HS-27A (cell line): Measurements from ENCODE around the gene GPT2.

Experiments used
- DNase-seq: peaks from one replicate; pipeline ENCODE4 v3.0.0-alpha.2; 2012; ENCODE audit warnings: low read depth, missing footprints

GPT2 gene

GRCh38 chr16:46968063-46968435, 83.9 kb downstream of the GPT2 start:
- no peak for DNase-seq

- DNase-seq, result no peak
Observed at GRCh38 chr16:46970089-46970488, 85.9 kb downstream of the GPT2 start.

- no peak for DNase-seq
Observed at GRCh38 chr16:46971271-46971670, 87.1 kb downstream of the GPT2 start.

GRCh38 chr16:46972429-46973206, 88.5 kb downstream of the GPT2 start:
- DNase-seq, result peak; percentile 5

- DNase-seq, result peak; percentile 69
Observed at GRCh38 chr16:46973207-46973995, 89.2 kb downstream of the GPT2 start, which contains the start of gene DNAJA2. DNAJA2 (minus strand) TSS chr16:46973674; CDS start chr16:46973572, 102 bp downstream.

GRCh38 chr16:46973996-46974324, 89.8 kb downstream of the GPT2 start:
- DNase-seq, result no peak

- no peak for DNase-seq
Observed at GRCh38 chr16:46974352-46974751, 90.2 kb downstream of the GPT2 start.

- DNase-seq, result no peak
Observed at GRCh38 chr16:46975165-46975564, 91.0 kb downstream of the GPT2 start.

- no peak for DNase-seq
Observed at GRCh38 chr16:46975908-46976470, 91.8 kb downstream of the GPT2 start.

- no peak for DNase-seq
Observed at GRCh38 chr16:46976550-46976949, 92.4 kb downstream of the GPT2 start.
